Activated naive CD8-positive, alpha-beta T cell treated with anti-CD3 and anti-CD28 coated beads, Interleukin-2, amount 50 U/mL, for 24 hours (primary cell): ENCODE data around the gene MAD1L1.
"Not testable (repeated sequence)": the region's sequence is repeated elsewhere in the genome, so short reads cannot be mapped to it uniquely, and the experiment has no call there.

Source experiments
- ATAC-seq: fragments of 150-1000 bp; cut with Tn5 transposase; one replicate; pipeline ENCODE4 v1.10.0; 2021
- DNase-seq: peaks from one replicate; pipeline ENCODE4 v3.0.0; 2021
- H3K27ac Mint-ChIP-seq: one replicate; pipeline ENCODE4 v1.8.0; 2021; ENCODE audit warnings: mild to moderate bottlenecking, mixed read lengths
- H3K27me3 Mint-ChIP-seq: one replicate; pipeline ENCODE4 v1.8.0; 2021; ENCODE audit warnings: mixed read lengths
- H3K36me3 Mint-ChIP-seq: one replicate; pipeline ENCODE4 v1.8.0; 2021; ENCODE audit warnings: low read depth, mixed read lengths
- H3K4me1 Mint-ChIP-seq: one replicate; pipeline ENCODE4 v1.8.0; 2021; ENCODE audit warnings: mixed read lengths
- H3K4me3 Mint-ChIP-seq: one replicate; pipeline ENCODE4 v1.8.0; 2021; ENCODE audit warnings: mild to moderate bottlenecking, moderate library complexity, mixed read lengths
- H3K9me3 Mint-ChIP-seq: one replicate; pipeline ENCODE4 v1.8.0; 2021; ENCODE audit warnings: mixed read lengths

Gene MAD1L1

GRCh38 chr7:1865571-1866255 lies 367.0 kb downstream of the MAD1L1 start:
- no peak overlapping the region for H3K27ac Mint-ChIP-seq
- no peak for DNase-seq
- H3K27me3 Mint-ChIP-seq, result no peaks in the 10 kb centered on the region
- H3K9me3 Mint-ChIP-seq, result no peaks in the 10 kb centered on the region
- H3K36me3 Mint-ChIP-seq, result no peaks in the 10 kb centered on the region
- no peak for ATAC-seq
- H3K4me3 Mint-ChIP-seq, result no peak overlapping the region
- H3K4me1 Mint-ChIP-seq, result no peaks in the 10 kb centered on the region

- DNase-seq (no peak), ATAC-seq (no peak)
- H3K9me3 Mint-ChIP-seq, result no peaks in the 10 kb centered on the region
- H3K27me3 Mint-ChIP-seq, result no peaks in the 10 kb centered on the region
- no peak overlapping the region for H3K4me3 Mint-ChIP-seq
- no peak overlapping the region for H3K27ac Mint-ChIP-seq
- no peaks in the 10 kb centered on the region for H3K36me3 Mint-ChIP-seq
- H3K4me1 Mint-ChIP-seq, result no peaks in the 10 kb centered on the region
Measured at GRCh38 chr7:1865000-1865555, 367.7 kb downstream of the MAD1L1 start.

GRCh38 chr7:1864161-1864940 lies 368.4 kb downstream of the MAD1L1 start:
- ATAC-seq (no peak), DNase-seq (no peak)
- Mint-ChIP-seq H3K9me3 (no peaks in the 10 kb centered on the region), H3K4me1 (no peaks in the 10 kb centered on the region), H3K4me3 (no peak overlapping the region), H3K27ac (no peak overlapping the region), H3K27me3 (no peaks in the 10 kb centered on the region), H3K36me3 (no peaks in the 10 kb centered on the region)

GRCh38 chr7:1863091-1863900 lies 369.4 kb downstream of the MAD1L1 start:
- DNase-seq (no peak), ATAC-seq (no peak)
- Mint-ChIP-seq H3K4me3 (no peak overlapping the region), H3K9me3 (no peaks in the 10 kb centered on the region), H3K4me1 (no peaks in the 10 kb centered on the region), H3K27me3 (no peaks in the 10 kb centered on the region), H3K36me3 (no peaks in the 10 kb centered on the region), H3K27ac (no peak overlapping the region)

- ATAC-seq (no peak), DNase-seq (no peak)
- Mint-ChIP-seq H3K27ac (no peak overlapping the region), H3K4me3 (no peak overlapping the region), H3K4me1 (no peaks in the 10 kb centered on the region), H3K9me3 (no peaks in the 10 kb centered on the region), H3K36me3 (no peaks in the 10 kb centered on the region), H3K27me3 (no peaks in the 10 kb centered on the region)
Measured at GRCh38 chr7:1862560-1862959, 370.2 kb downstream of the MAD1L1 start.

GRCh38 chr7:1861799-1862458 lies 370.8 kb downstream of the MAD1L1 start:
- DNase-seq, result no peak
- Mint-ChIP-seq H3K27ac (no peak overlapping the region), H3K36me3 (no peaks in the 10 kb centered on the region), H3K9me3 (no peaks in the 10 kb centered on the region), H3K27me3 (no peaks in the 10 kb centered on the region), H3K4me1 (no peaks in the 10 kb centered on the region), H3K4me3 (no peak overlapping the region)
- ATAC-seq, result no peak

- H3K27ac Mint-ChIP-seq, ATAC-seq, H3K36me3 Mint-ChIP-seq, H3K4me1 Mint-ChIP-seq, H3K9me3 Mint-ChIP-seq, H3K27me3 Mint-ChIP-seq, H3K4me3 Mint-ChIP-seq, DNase-seq: not testable (repeated sequence)
Measured at GRCh38 chr7:1860881-1861798, 371.6 kb downstream of the MAD1L1 start.

GRCh38 chr7:1859266-1860035 lies 373.3 kb downstream of the MAD1L1 start:
- no peak overlapping the region for H3K27ac Mint-ChIP-seq
- H3K27me3 Mint-ChIP-seq, result no peaks in the 10 kb centered on the region

GRCh38 chr7:1858435-1859265 lies 374.1 kb downstream of the MAD1L1 start:
- no peak overlapping the region for H3K4me3 Mint-ChIP-seq
- ATAC-seq (no peak), DNase-seq (no peak)
- no peak overlapping the region for H3K27ac Mint-ChIP-seq
- H3K36me3 Mint-ChIP-seq, result no peaks in the 10 kb centered on the region
- H3K9me3 Mint-ChIP-seq, result no peaks in the 10 kb centered on the region
- no peaks in the 10 kb centered on the region for H3K27me3 Mint-ChIP-seq
- peaks cover 15% of the 10 kb centered on the region for H3K4me1 Mint-ChIP-seq

More at GRCh38 chr7:1859266-1860035, 373.3 kb downstream of the MAD1L1 start:
- Mint-ChIP-seq H3K36me3 (no peaks in the 10 kb centered on the region), H3K4me1 (peaks cover 15% of the 10 kb centered on the region), H3K4me3 (no peak overlapping the region), H3K9me3 (no peaks in the 10 kb centered on the region)
- DNase-seq (no peak), ATAC-seq (no peak)

- no peak overlapping the region for H3K27ac Mint-ChIP-seq
- H3K4me1 Mint-ChIP-seq, result peaks cover 15% of the 10 kb centered on the region
- no peaks in the 10 kb centered on the region for H3K9me3 Mint-ChIP-seq
- H3K36me3 Mint-ChIP-seq, result no peaks in the 10 kb centered on the region
- DNase-seq (no peak), ATAC-seq (no peak)
- H3K27me3 Mint-ChIP-seq, result no peaks in the 10 kb centered on the region
- no peak overlapping the region for H3K4me3 Mint-ChIP-seq
Measured at GRCh38 chr7:1857487-1858421, 375.0 kb downstream of the MAD1L1 start.

- no peak for ATAC-seq
- no peaks in the 10 kb centered on the region for H3K27me3 Mint-ChIP-seq
- H3K4me1 Mint-ChIP-seq, result peaks cover 15% of the 10 kb centered on the region
- DNase-seq, result no peak
- no peaks in the 10 kb centered on the region for H3K9me3 Mint-ChIP-seq
- no peaks in the 10 kb centered on the region for H3K36me3 Mint-ChIP-seq
- no peak overlapping the region for H3K4me3 Mint-ChIP-seq
- no peak overlapping the region for H3K27ac Mint-ChIP-seq
Measured at GRCh38 chr7:1856888-1857441, 375.8 kb downstream of the MAD1L1 start.
